ENCODE results near the gene PSTK. TPM values are rescaled to one million over a fixed set of nuclear protein-coding genes. Genes with fewer than 3 reads are reported as not detected.

Gene PSTK
- total and polyA plus RNA-seq, 2 of the 13 experiments (the other 11 are each of a cell fraction or from before 2014, with no cell fraction given): 8.2 to 9.3 TPM

GRCh38 chr10:122980209-122981065, at the start of gene PSTK (continued):
- peak; percentile 58; the same call in 1 of the 2 replicates for TF ChIP-seq CREBL2 (CRISPR knock-in tag; IDR thresholded peaks at IDR 0.05; ENCODE audit: borderline replicate concordance)
- peak; percentile 76; the same call in 1 of the 2 replicates for TF ChIP-seq MED13 (CRISPR knock-in tag; IDR thresholded peaks at IDR 0.05)
- peak; percentile 82 for TF ChIP-seq SMAD9 (CRISPR knock-in tag; IDR thresholded peaks at IDR 0.05)
- TF ChIP-seq MXD1 (CRISPR knock-in tag; IDR thresholded peaks at IDR 0.05): peak; percentile 91
- TF ChIP-seq KLF6 (CRISPR knock-in tag; IDR thresholded peaks at IDR 0.05): no peak
- no peak for TF ChIP-seq ZNF10 (CRISPR knock-in tag; IDR thresholded peaks at IDR 0.05; ENCODE audit: borderline replicate concordance, low read depth)
- TF ChIP-seq ZNF724P (CRISPR knock-in tag; IDR thresholded peaks at IDR 0.05; ENCODE audit: borderline replicate concordance): 0 out of 2 replicates have a peak, but pooled peaks have one; percentile 58
- TF ChIP-seq PHF5A (CRISPR knock-in tag; IDR thresholded peaks at IDR 0.05; ENCODE audit: low read depth, unreplicated experiment): no peak
- TF ChIP-seq ZBTB7B (CRISPR knock-in tag; IDR thresholded peaks at IDR 0.05): peak; percentile 53; the same call in 1 of the 2 replicates
- peak; percentile 85 for TF ChIP-seq ZFX (CRISPR knock-in tag; IDR thresholded peaks at IDR 0.05; ENCODE audit: low read depth)
- TF ChIP-seq ZNF354B (CRISPR knock-in tag; IDR thresholded peaks at IDR 0.05): no peak
- TF ChIP-seq GMEB1 (CRISPR knock-in tag; IDR thresholded peaks at IDR 0.05; ENCODE audit: borderline replicate concordance): peak; percentile 85
- TF ChIP-seq ZSCAN5A (CRISPR knock-in tag; IDR thresholded peaks at IDR 0.05; ENCODE audit: borderline replicate concordance): no peak
- no peak for TF ChIP-seq NCOA5 (CRISPR knock-in tag; IDR thresholded peaks at IDR 0.05)
- peak; percentile 30; the same call in 1 of the 2 replicates for TF ChIP-seq CBX5 (CRISPR knock-in tag; IDR thresholded peaks at IDR 0.05; ENCODE audit: borderline replicate concordance)
- no peak for TF ChIP-seq ZUFSP (CRISPR knock-in tag; IDR thresholded peaks at IDR 0.05; ENCODE audit: borderline replicate concordance)
- TF ChIP-seq TAF1 (CRISPR knock-in tag; IDR thresholded peaks at IDR 0.05): peak; percentile 87
- TF ChIP-seq THAP8 (CRISPR knock-in tag; IDR thresholded peaks at IDR 0.05; ENCODE audit: borderline replicate concordance): no peak
